ENCODE measurements around the gene CHCHD6. TPM values are rescaled to one million over a fixed set of nuclear protein-coding genes. Genes with fewer than 3 reads are reported as not detected.
"Not testable (repeated sequence)": the region's sequence is repeated elsewhere in the genome, so short reads cannot be mapped to it uniquely, and the experiment has no call there.

Gene CHCHD6
- total RNA-seq, 1 donor from 2014 or later = 38.2 TPM

DNA sequence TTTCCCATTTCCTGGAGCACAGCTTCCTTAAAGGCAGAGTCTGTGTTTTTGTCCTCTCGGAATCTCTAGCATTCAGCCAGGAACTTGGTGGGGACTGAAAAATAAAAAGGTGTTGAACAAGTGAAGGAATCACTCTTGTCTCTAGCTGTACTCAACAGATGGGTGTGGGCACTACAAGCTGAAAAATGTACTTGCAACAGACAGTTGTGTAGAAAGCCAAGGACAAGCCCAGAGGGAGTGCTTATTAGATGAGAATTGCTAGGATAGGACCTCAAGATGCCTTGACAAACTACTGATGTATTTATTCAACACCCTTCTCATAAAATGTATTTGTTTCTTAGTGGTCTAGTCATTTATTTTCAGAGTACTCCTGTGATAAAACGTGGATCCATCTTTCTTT is 95.1 kb downstream of the CHCHD6 start:
- DNase-seq (ENCODE audit: low read depth) = no peak
- TF ChIP-seq CTCF (conservative IDR thresholded peaks at IDR 0.05; ENCODE audit: low read depth, low read length) = no peak
- no peak overlapping the region for H3K4me3 ChIP-seq (ENCODE audit: low read depth, low read length)

GRCh38 chr3:126801312-126801711 is 97.3 kb downstream of the CHCHD6 start:
- DNase-seq (ENCODE audit: low read depth); H3K4me3 ChIP-seq (ENCODE audit: low read depth, low read length): not testable (repeated sequence)

GRCh38 chr3:126807795-126808194 is 103.8 kb downstream of the CHCHD6 start:
- H3K4me3 ChIP-seq (ENCODE audit: low read depth, low read length) = no peak overlapping the region
- no peak for TF ChIP-seq CTCF (conservative IDR thresholded peaks at IDR 0.05; ENCODE audit: low read depth, low read length)
- no peak for DNase-seq (ENCODE audit: low read depth)

GRCh38 chr3:126811530-126811929 is 107.5 kb downstream of the CHCHD6 start:
- H3K4me3 ChIP-seq (ENCODE audit: low read depth, low read length) = no peak overlapping the region
- no peak for TF ChIP-seq CTCF (conservative IDR thresholded peaks at IDR 0.05; ENCODE audit: low read depth, low read length)
- DNase-seq (ENCODE audit: low read depth) = no peak

GRCh38 chr3:126816298-126816697 is 112.3 kb downstream of the CHCHD6 start:
- no peak for DNase-seq (ENCODE audit: low read depth)
- H3K4me3 ChIP-seq (ENCODE audit: low read depth, low read length) = no peak overlapping the region
- TF ChIP-seq CTCF (conservative IDR thresholded peaks at IDR 0.05; ENCODE audit: low read depth, low read length) = no peak

DNA sequence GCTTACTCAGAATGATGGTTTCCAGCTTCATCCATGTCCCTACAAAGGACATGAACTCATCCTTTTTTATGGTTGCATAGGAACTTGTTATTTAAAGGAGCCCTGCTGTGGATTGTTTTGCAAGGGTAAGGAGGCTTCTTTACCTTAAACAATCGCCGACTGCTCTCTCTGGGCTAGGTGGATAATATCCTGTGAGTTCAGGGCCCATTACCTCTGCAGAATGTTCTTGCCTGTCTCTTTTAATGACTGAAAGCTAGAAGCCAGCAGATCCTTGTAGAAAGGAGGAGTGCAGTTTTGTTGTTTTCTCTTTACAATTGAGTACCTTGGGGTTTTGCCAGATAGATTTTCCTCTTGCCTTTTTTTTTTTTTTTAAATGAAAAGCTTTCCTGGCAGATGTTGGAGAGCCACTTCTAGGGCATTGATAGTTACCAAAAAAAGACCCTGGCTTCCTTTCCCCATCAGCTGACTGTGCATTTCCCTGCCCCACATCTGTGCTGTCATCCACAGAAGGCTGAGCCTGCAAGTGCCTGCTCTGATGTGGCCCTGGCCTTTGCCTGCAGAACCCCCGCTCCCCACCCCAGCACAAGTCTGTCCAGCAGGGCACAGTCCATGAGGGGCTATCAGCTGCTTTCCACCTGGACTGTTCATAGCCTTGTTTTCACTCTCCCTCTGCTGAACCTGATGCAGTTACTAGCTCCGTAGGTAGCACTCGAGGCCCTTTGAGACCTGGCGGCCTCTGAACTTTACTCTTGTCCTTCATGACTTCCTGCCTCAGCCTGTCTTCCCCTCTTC is 113.1 kb downstream of the CHCHD6 start:
- no peak for DNase-seq (ENCODE audit: low read depth)
- no peak overlapping the region for H3K4me3 ChIP-seq (ENCODE audit: low read depth, low read length)
- TF ChIP-seq CTCF (conservative IDR thresholded peaks at IDR 0.05; ENCODE audit: low read depth, low read length) = no peak

GRCh38 chr3:126817781-126818180 is 113.7 kb downstream of the CHCHD6 start:
- no peak for DNase-seq (ENCODE audit: low read depth)
- TF ChIP-seq CTCF (conservative IDR thresholded peaks at IDR 0.05; ENCODE audit: low read depth, low read length) = no peak
- H3K4me3 ChIP-seq (ENCODE audit: low read depth, low read length) = no peak overlapping the region
